Smooth muscle cell (in vitro differentiated cells): Measurements from ENCODE around the gene TACO1. TPM values are rescaled to one million over a fixed set of nuclear protein-coding genes. Genes with fewer than 3 reads are reported as not detected.

ENCODE experiments used
- DNase-seq: peaks from one replicate; lab custom pipeline; 2025; ENCODE audit not compliant: unreplicated experiment; lab: John Stamatoyannopoulos, UW
- H2AFZ ChIP-seq: fragments of 200-600 bp; sonication (generic); 2 replicates; pipeline ENCODE4 v1.6.0; 2016; ENCODE audit warnings: antibody characterized with exemption, low read depth, mild to moderate bottlenecking
- H3F3A ChIP-seq: fragments of 200-600 bp; sonication (generic); 2 replicates; pipeline ENCODE4 v1.6.0; 2017; ENCODE audit warnings: antibody characterized with exemption, low read depth
- H3K27ac ChIP-seq: fragments of 200-600 bp; sonication (generic); 2 replicates; pipeline ENCODE4 v1.5.1; 2016; ENCODE audit warnings: low read depth, mild to moderate bottlenecking
- H3K27me3 ChIP-seq: fragments of 200-600 bp; sonication (generic); 2 replicates; pipeline ENCODE4 v1.6.1; 2016; ENCODE audit warnings: low read depth, mild to moderate bottlenecking
- H3K36me3 ChIP-seq: fragments of 200-600 bp; sonication (generic); 2 replicates; pipeline ENCODE4 v1.5.1; 2016; ENCODE audit warnings: low read depth
- H3K4me1 ChIP-seq: fragments of 200-600 bp; sonication (generic); 2 replicates; pipeline ENCODE4 v1.5.1; 2016; ENCODE audit warnings: low read depth
- H3K4me2 ChIP-seq: fragments of 200-600 bp; sonication (generic); 2 replicates; pipeline ENCODE4 v1.6.0; 2016; ENCODE audit warnings: mild to moderate bottlenecking
- H3K4me3 ChIP-seq: fragments of 200-600 bp; sonication (generic); 2 replicates; pipeline ENCODE4 v1.5.1; 2016; ENCODE audit warnings: mild to moderate bottlenecking
- H3K79me2 ChIP-seq: fragments of 200-600 bp; sonication (generic); 2 replicates; pipeline ENCODE4 v1.6.0; 2016; ENCODE audit warnings: low read depth, mild to moderate bottlenecking
- H3K9ac ChIP-seq: fragments of 200-600 bp; sonication (generic); 2 replicates; pipeline ENCODE4 v1.6.0; 2016; ENCODE audit warnings: low read depth
- H3K9me3 ChIP-seq: fragments of 200-600 bp; sonication (generic); replicated peaks from 2 replicates; pipeline ENCODE4 v1.5.1; 2016; ENCODE audit warnings: low read depth
- H4K20me1 ChIP-seq: fragments of 200-600 bp; sonication (generic); 2 replicates; pipeline ENCODE4 v1.6.0; 2016; ENCODE audit warnings: low read depth
- WGBS: methylation state at CpG from one replicate; pipeline ENCODE4 v1.1.7; 2016; ENCODE audit warnings: low lambda C conversion rate; 5-methylcytosine and 5-hydroxymethylcytosine counted together
- polyA plus RNA-seq: library from polyadenylated mRNA; unstranded; fragments of >200 nt; fragmentation: Nextera tagmentation; extraction: Ambion mirVana; gene quantifications from 2 replicates; pipeline ENCODE4 v1.2.1, GENCODE V29; 2016
- total RNA-seq: library from RNA; depleted of rRNA; stranded (reverse); fragments of >200 nt; gene quantifications from 2 replicates; pipeline ENCODE4 v1.2.3, GENCODE V29; 2014
- TF ChIP-seq, protein P1 (sequence below): fragments of 200-600 bp; sonication (generic); IDR thresholded peaks from 2 replicates; pipeline ENCODE4 v1.5.1; 2017; ENCODE audit warnings: borderline replicate concordance, mild to moderate bottlenecking, antibody characterized with exemption; ENCODE audit not compliant: insufficient read depth, poor library complexity, severe bottlenecking

Gene TACO1
- total and polyA plus RNA-seq, 2 experiments from 2014 or later, result 12.7 to 32.3 TPM

DNA sequence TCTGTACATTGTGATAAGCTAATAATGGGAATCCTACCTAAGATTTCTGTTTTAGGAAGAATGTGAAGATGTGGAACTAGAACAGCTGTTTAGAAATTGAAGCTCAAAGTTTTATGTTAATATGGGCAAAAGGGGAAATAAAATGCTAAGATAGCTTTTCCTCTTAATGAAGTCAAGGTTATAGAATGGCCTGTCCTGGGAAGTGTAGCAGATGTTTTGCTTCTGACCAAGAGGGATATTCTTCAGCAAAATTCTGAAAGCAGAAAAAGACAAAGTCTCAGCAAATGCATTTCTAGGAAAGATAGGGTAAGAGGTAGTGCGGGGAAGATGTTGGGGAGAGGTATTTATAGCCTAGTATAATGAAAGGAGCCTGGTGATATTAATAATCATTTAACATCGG lies 34.6 kb downstream of the TACO1 start:
- Histone ChIP-seq H3K27me3 (no peaks in the 10 kb centered on the region), H3K4me1 (peaks cover 12% of the 10 kb centered on the region), H3K4me3 (no peak overlapping the region), H3K9me3 (no peaks in the 10 kb centered on the region), H3K9ac (no peak overlapping the region), H3K79me2 (peaks cover 12% of the 10 kb centered on the region), H3K36me3 (no peaks in the 10 kb centered on the region), H4K20me1 (peaks cover 22% of the 10 kb centered on the region), H3F3A (peaks cover 2% of the 10 kb centered on the region), H3K4me2 (no peak overlapping the region), H2AFZ (no peak overlapping the region), H3K27ac (no peak overlapping the region)
- WGBS, result 95% methylated on average over 2 of the region's 2 CpGs
- no peak for DNase-seq
- TF ChIP-seq, protein P1, sequence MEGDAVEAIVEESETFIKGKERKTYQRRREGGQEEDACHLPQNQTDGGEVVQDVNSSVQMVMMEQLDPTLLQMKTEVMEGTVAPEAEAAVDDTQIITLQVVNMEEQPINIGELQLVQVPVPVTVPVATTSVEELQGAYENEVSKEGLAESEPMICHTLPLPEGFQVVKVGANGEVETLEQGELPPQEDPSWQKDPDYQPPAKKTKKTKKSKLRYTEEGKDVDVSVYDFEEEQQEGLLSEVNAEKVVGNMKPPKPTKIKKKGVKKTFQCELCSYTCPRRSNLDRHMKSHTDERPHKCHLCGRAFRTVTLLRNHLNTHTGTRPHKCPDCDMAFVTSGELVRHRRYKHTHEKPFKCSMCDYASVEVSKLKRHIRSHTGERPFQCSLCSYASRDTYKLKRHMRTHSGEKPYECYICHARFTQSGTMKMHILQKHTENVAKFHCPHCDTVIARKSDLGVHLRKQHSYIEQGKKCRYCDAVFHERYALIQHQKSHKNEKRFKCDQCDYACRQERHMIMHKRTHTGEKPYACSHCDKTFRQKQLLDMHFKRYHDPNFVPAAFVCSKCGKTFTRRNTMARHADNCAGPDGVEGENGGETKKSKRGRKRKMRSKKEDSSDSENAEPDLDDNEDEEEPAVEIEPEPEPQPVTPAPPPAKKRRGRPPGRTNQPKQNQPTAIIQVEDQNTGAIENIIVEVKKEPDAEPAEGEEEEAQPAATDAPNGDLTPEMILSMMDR, result no peak

DNA sequence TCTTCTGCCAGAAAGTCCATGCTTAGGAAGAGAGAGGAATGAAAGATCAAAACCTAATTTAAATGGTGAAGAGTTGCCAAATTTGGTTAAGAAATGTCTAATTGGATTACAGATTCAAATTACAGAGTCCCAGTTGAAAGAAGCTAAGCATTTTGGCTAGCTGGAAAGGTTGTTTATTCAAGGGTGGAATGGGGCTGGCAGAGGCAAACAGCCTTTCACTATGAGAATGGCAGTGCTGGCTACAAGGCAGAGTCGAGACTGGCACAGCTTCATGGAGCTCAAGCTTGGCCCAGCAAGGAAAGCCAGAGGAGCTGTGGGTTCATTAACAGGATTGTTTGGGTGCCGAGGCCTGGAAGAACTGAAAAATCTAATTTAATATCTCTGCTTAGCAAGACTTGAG lies 35.1 kb downstream of the TACO1 start:
- peaks cover 12% of the 10 kb centered on the region for H3K4me1 ChIP-seq
- H2AFZ ChIP-seq, result no peak overlapping the region
- H3K4me2 ChIP-seq, result no peak overlapping the region
- no peak overlapping the region for H3K9ac ChIP-seq
- WGBS, result 96% methylated on average over 2 of the region's 2 CpGs
- no peak for DNase-seq
- no peaks in the 10 kb centered on the region for H3K36me3 ChIP-seq
- peaks cover 17% of the 10 kb centered on the region for H4K20me1 ChIP-seq
- TF ChIP-seq, protein P1, result no peak
- H3K27me3 ChIP-seq, result no peaks in the 10 kb centered on the region
- no peak overlapping the region for H3K27ac ChIP-seq
- H3K79me2 ChIP-seq, result peaks cover 7% of the 10 kb centered on the region
- peaks cover 2% of the 10 kb centered on the region for H3F3A ChIP-seq
- H3K4me3 ChIP-seq, result no peak overlapping the region
- no peaks in the 10 kb centered on the region for H3K9me3 ChIP-seq

DNA sequence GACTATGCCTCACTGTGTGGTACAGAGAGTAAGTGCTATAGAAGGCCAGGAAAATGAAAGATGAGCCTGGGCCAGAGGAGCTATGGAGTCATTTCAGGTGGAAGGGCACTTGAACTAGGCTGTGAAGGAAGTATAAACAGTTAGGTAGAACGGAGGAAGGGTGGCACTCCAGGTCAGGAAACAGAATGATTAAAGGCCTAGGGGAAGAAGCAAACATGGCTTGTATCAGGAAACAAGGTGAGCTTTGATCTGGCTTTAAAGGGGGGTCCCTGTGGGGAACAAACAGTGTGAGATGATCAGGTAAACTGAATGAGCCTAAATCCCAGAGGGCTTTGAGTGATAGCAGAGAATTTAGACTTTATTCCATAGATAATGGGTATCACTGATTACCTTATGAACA lies 38.4 kb downstream of the TACO1 start:
- WGBS, result 73% methylated on average over 1 of the region's 1 CpG
- peaks cover 5% of the 10 kb centered on the region for H3K4me1 ChIP-seq
- TF ChIP-seq, protein P1, result no peak

DNA sequence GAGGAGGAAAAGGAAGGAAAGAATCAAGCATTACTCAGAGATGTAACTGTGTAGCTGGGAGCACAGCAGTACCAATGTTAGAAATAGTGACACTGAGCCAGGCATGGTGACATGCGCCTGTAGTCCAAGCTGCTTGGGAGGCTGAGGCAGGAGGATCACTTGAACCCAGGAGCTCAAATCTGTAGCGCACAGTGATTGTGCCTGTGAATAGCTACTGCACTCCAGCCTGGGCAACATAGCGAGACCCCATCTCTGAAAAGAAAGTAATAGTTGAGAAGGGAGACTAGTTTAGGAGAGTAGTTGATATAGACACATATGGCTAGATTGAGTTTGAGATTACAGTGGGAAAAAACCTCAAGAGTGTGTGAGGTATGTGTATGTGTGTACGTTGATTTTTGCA lies 39.3 kb downstream of the TACO1 start:
- DNase-seq, result no peak
- Histone ChIP-seq H3K9me3 (no peaks in the 10 kb centered on the region), H3K4me1 (no peaks in the 10 kb centered on the region), H3K79me2 (no peaks in the 10 kb centered on the region), H4K20me1 (no peaks in the 10 kb centered on the region), H3K4me3 (no peak overlapping the region), H3K9ac (no peak overlapping the region), H3K36me3 (no peaks in the 10 kb centered on the region), H2AFZ (no peak overlapping the region), H3K27me3 (no peaks in the 10 kb centered on the region), H3K27ac (no peak overlapping the region), H3K4me2 (no peak overlapping the region), H3F3A (no peaks in the 10 kb centered on the region)
- TF ChIP-seq, protein P1, result no peak
- WGBS, result 84% methylated on average over 4 of the region's 4 CpGs

More for the DNA sequence above, 38.4 kb downstream of the TACO1 start:
- no peak overlapping the region for H3K9ac ChIP-seq
- no peaks in the 10 kb centered on the region for H3K9me3 ChIP-seq
- H3K27me3 ChIP-seq, result no peaks in the 10 kb centered on the region
- no peak overlapping the region for H2AFZ ChIP-seq
- H3K4me2 ChIP-seq, result no peak overlapping the region
- H3K79me2 ChIP-seq, result no peaks in the 10 kb centered on the region
- no peak for DNase-seq
- no peaks in the 10 kb centered on the region for H4K20me1 ChIP-seq
- H3K4me3 ChIP-seq, result no peak overlapping the region
- H3K27ac ChIP-seq, result no peak overlapping the region
- no peaks in the 10 kb centered on the region for H3F3A ChIP-seq
- no peaks in the 10 kb centered on the region for H3K36me3 ChIP-seq
